PC-9 (cell line): Measurements from ENCODE around the gene EYA2.

Experiments used
- EZH2 ChIP-seq: fragments of 200-600 bp; sonication (generic); IDR thresholded peaks from 2 replicates; pipeline ENCODE4 v1.8.0; 2017; ENCODE audit warnings: antibody characterized with exemption, low read depth
- TF ChIP-seq, protein P1 (sequence below): fragments of 200-600 bp; sonication (generic); conservative IDR thresholded peaks from 2 replicates; pipeline ENCODE4 v1.6.1; 2017; ENCODE audit warnings: mixed run types, antibody characterized with exemption, mild to moderate bottlenecking, moderate library complexity

GRCh38 chr20:46998477-46999240 is 104.0 kb downstream of the EYA2 start:
- TF ChIP-seq, protein P1, sequence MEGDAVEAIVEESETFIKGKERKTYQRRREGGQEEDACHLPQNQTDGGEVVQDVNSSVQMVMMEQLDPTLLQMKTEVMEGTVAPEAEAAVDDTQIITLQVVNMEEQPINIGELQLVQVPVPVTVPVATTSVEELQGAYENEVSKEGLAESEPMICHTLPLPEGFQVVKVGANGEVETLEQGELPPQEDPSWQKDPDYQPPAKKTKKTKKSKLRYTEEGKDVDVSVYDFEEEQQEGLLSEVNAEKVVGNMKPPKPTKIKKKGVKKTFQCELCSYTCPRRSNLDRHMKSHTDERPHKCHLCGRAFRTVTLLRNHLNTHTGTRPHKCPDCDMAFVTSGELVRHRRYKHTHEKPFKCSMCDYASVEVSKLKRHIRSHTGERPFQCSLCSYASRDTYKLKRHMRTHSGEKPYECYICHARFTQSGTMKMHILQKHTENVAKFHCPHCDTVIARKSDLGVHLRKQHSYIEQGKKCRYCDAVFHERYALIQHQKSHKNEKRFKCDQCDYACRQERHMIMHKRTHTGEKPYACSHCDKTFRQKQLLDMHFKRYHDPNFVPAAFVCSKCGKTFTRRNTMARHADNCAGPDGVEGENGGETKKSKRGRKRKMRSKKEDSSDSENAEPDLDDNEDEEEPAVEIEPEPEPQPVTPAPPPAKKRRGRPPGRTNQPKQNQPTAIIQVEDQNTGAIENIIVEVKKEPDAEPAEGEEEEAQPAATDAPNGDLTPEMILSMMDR, result no peak
- no peak for TF ChIP-seq EZH2
